ENCODE results near the gene CD52.

CD52 gene

GRCh38 chr1:26357121-26357602, 39.4 kb downstream of the CD52 start:
- no peak for DNase-seq

- DNase-seq: no peak
These were observed 40.9 kb downstream of the CD52 start for GRCh38 chr1:26358411-26359384.

GRCh38 chr1:26359981-26360806, 42.4 kb downstream of the CD52 start:
- DNase-seq: no peak

- no peak for DNase-seq
These were observed 43.2 kb downstream of the CD52 start for GRCh38 chr1:26360807-26361604.

- DNase-seq: no peak
These were observed 43.9 kb downstream of the CD52 start for GRCh38 chr1:26361605-26362122.

GRCh38 chr1:26362331-26362730, 44.6 kb downstream of the CD52 start:
- DNase-seq: no peak

GRCh38 chr1:26363549-26364448, 46.0 kb downstream of the CD52 start:
- peak; percentile 49 for DNase-seq

GRCh38 chr1:26364956-26365355, 47.2 kb downstream of the CD52 start:
- DNase-seq: no peak

GRCh38 chr1:26367441-26367840, 49.7 kb downstream of the CD52 start:
- DNase-seq: no peak

- DNase-seq: no peak
These were observed 50.2 kb downstream of the CD52 start for GRCh38 chr1:26368006-26368405.

- no peak for DNase-seq
These were observed 50.7 kb downstream of the CD52 start for GRCh38 chr1:26368486-26368885.

Measured in NCI-H2107 (cell line).